Endothelial cell of umbilical vein (primary cell): ENCODE data around the gene NFIC. TPM values are rescaled to one million over a fixed set of nuclear protein-coding genes. Genes with fewer than 3 reads are reported as not detected.

Experiments
- BruUV-seq: library from RNA; stranded (reverse); fragments of 400-500 nt; replicated peaks from 2 replicates; lab custom pipeline; 2021; lab: Mats Ljungman, UMichigan
- CTCF ChIA-PET: fragments of 300-600, 350-600 bp; sonication (Branson Sonifier 250); formaldehyde crosslinking; loops from one replicate; lab custom pipeline; 2021; ENCODE audit warnings: antibody characterized with exemption, inconsistent platforms; lab: Charles Lee
- POLR2A ChIA-PET: fragments of 300-600, 350-600 bp; sonication (Branson Sonifier 250); formaldehyde crosslinking; loops from one replicate; lab custom pipeline; 2021; ENCODE audit warnings: antibody characterized with exemption, inconsistent platforms; lab: Charles Lee
- DNase-seq: peaks from one replicate; pipeline ENCODE4 v3.0.0-alpha.2; 2011; ENCODE audit warnings: low read depth, low spot score
- FAIRE-seq: peaks from 2 replicates; lab custom pipeline; 2011; peaks lifted over from hg19 to GRCh38; lab: Jason Lieb, UNC
- H2AFZ ChIP-seq: 2 replicates; pipeline ENCODE4 v1.6.0; 2012; ENCODE audit warnings: low read depth, low read length, control low read depth, inconsistent platforms
- H3K27ac ChIP-seq: 2 replicates; pipeline ENCODE4 v1.5.1; 2011; ENCODE audit warnings: low read depth, mild to moderate bottlenecking, control low read depth, low read length, moderate library complexity; ENCODE audit not compliant: insufficient read depth
- H3K27me3 ChIP-seq, 2 experiments: 2 replicates each; pipeline versions ENCODE4 v1.6.0 to v1.6.1; 2011; ENCODE audit warnings: low read length in 2 of 2, mixed read lengths in 1 of 2; ENCODE audit not compliant: control insufficient read depth in 2 of 2, insufficient read depth in 2 of 2
- H3K36me3 ChIP-seq, 2 experiments: 2 replicates in 1 of 2; 3 replicates in 1 of 2; pipeline ENCODE4 v1.5.1; 2011; ENCODE audit warnings: low read length in 2 of 2, mild to moderate bottlenecking in 1 of 2, moderate library complexity in 1 of 2; ENCODE audit not compliant: control insufficient read depth in 2 of 2, insufficient read depth in 2 of 2; ENCODE audit errors: extremely low read depth in 1 of 2
- H3K4me1 ChIP-seq: 3 replicates; pipeline ENCODE4 v1.5.1; 2011; ENCODE audit warnings: mild to moderate bottlenecking, low read length; ENCODE audit not compliant: control insufficient read depth, insufficient read depth; ENCODE audit errors: extremely low read depth
- H3K4me2 ChIP-seq: 2 replicates; pipeline ENCODE4 v1.6.1; 2011; ENCODE audit warnings: low read length, control low read depth, mixed read lengths; ENCODE audit not compliant: insufficient read depth
- H3K4me3 ChIP-seq, 3 experiments: fragments of 200-600 bp in 1 of 3; sonication (generic), shearing (Covaris generic) in 1 of 3; replicated peaks in 1 of 3; 2 replicates each; pipeline ENCODE4 v1.5.1; 2011 to 2016; ENCODE audit warnings: control low read depth in 3 of 3, low read length in 3 of 3, mild to moderate bottlenecking in 2 of 3, inconsistent platforms in 1 of 3, low read depth in 1 of 3, moderate library complexity in 1 of 3; ENCODE audit not compliant: insufficient read depth in 1 of 3
- H3K79me2 ChIP-seq: 2 replicates; pipeline ENCODE4 v1.6.0; 2012; ENCODE audit warnings: low read length, inconsistent platforms; ENCODE audit not compliant: control insufficient read depth, insufficient read depth
- H3K9ac ChIP-seq: replicated peaks from 2 replicates; pipeline ENCODE3; 2011; ENCODE audit warnings: low read length, control low read depth; ENCODE audit not compliant: insufficient read depth; ENCODE audit errors: extremely low read depth
- H3K9me1 ChIP-seq: replicated peaks from 3 replicates; pipeline ENCODE4 v1.6.0; 2011; ENCODE audit warnings: mild to moderate bottlenecking, low read length; ENCODE audit not compliant: control insufficient read depth, insufficient read depth; ENCODE audit errors: extremely low read depth
- H3K9me3 ChIP-seq: replicated peaks from 2 replicates; pipeline ENCODE4 v1.5.1; 2012; ENCODE audit warnings: low read length, inconsistent platforms; ENCODE audit not compliant: control insufficient read depth, insufficient read depth
- H4K20me1 ChIP-seq: replicated peaks from 2 replicates; pipeline ENCODE3; 2011; ENCODE audit warnings: mild to moderate bottlenecking, low read length; ENCODE audit not compliant: control insufficient read depth, insufficient read depth; ENCODE audit errors: extremely low read depth
- EZH2 ChIP-seq: IDR thresholded peaks from 2 replicates; pipeline ENCODE4 v1.6.1; 2012; ENCODE audit warnings: borderline replicate concordance, low read depth, mild to moderate bottlenecking, moderate library complexity, low read length, inconsistent platforms; ENCODE audit not compliant: severe bottlenecking
- FOS ChIP-seq: IDR thresholded peaks from 2 replicates; pipeline ENCODE4 v1.6.1; 2011; ENCODE audit warnings: mild to moderate bottlenecking, low read length, moderate library complexity, borderline replicate concordance; ENCODE audit not compliant: insufficient read depth
- GATA2 ChIP-seq: IDR thresholded peaks from 2 replicates; pipeline ENCODE4 v1.7.0; 2011; ENCODE audit warnings: low read depth, mild to moderate bottlenecking, moderate library complexity, mixed read lengths, low read length; ENCODE audit not compliant: insufficient read length, insufficient read depth
- JUN ChIP-seq: IDR thresholded peaks from 2 replicates; pipeline ENCODE4 v1.6.1; 2011; ENCODE audit warnings: borderline replicate concordance, low read depth; ENCODE audit not compliant: insufficient read length, insufficient read depth
- MYC ChIP-seq: IDR thresholded peaks from one replicate; pipeline ENCODE4 v1.6.1; 2011; ENCODE audit warnings: mild to moderate bottlenecking, low read depth, low read length
- POLR2A ChIP-seq: IDR thresholded peaks from 2 replicates; pipeline ENCODE4 v1.6.1; 2012; ENCODE audit warnings: low read depth, mild to moderate bottlenecking, control low read depth, low read length
- POLR2AphosphoS5 ChIP-seq: IDR thresholded peaks from 2 replicates; pipeline ENCODE4 v1.6.1; 2012; ENCODE audit warnings: low read depth, mild to moderate bottlenecking, control low read depth, low read length, moderate library complexity; ENCODE audit not compliant: insufficient read depth
- dilution Hi-C: fragments of 300-500 bp; cut with MboI; formaldehyde crosslinking; loops from one replicate; pipeline ENCODE4 v1.15.0; 2019; ENCODE audit warnings: low sequenced_read_pairs; ENCODE audit not compliant: extremely low pct_ligation_motif_present
- intact Hi-C: fragments of 100-400 bp; cut with micrococcal nuclease; formaldehyde crosslinking; loops from one replicate; pipeline ENCODE4 v1.10.0; 2022
- polyA plus RNA-seq, 4 experiments: library from polyadenylated mRNA; depleted of rRNA in 3 of 4; stranded (reverse) in 3 of 4; unstranded in 1 of 4; fragments of >200 nt; gene quantifications; 2 replicates each; pipeline versions ENCODE4 v1.2.1 to v1.2.3, GENCODE V29; 2011 to 2012; ENCODE audit warnings: missing spikeins in 1 of 4
- total RNA-seq: library from RNA; stranded (reverse); gene quantifications from 2 replicates; pipeline ENCODE4 v1.2.3, GENCODE V29; 2021
- TF ChIP-seq, protein P1 (sequence below): IDR thresholded peaks from 2 replicates; pipeline ENCODE4 v1.6.1; 2011; ENCODE audit not compliant: insufficient read depth, insufficient read length
- TF ChIP-seq, protein P2 (sequence below), 2 donors: IDR thresholded peaks; 1 replicate in 1 of 2; 2 replicates in 1 of 2; pipeline ENCODE4 v1.5.1; 2011; ENCODE audit warnings: low read length in 2 of 2, mild to moderate bottlenecking in 2 of 2, moderate library complexity in 2 of 2, control low read depth in 1 of 2, inconsistent platforms in 1 of 2, low read depth in 1 of 2; ENCODE audit not compliant: insufficient read depth in 1 of 2; ENCODE audit errors: extremely low read depth in 1 of 2

Gene NFIC
- total and polyA plus RNA-seq, 2 donors (not counting 3 experiments of a cell fraction or from before 2014, with no cell fraction given) = 11.4 to 133 TPM

GRCh38 chr19:3406571-3407111 is 40.3 kb downstream of the NFIC start:
- H3K4me1 ChIP-seq = peaks cover 22% of the 10 kb centered on the region
- BruUV-seq = no TSS peak
- no peaks in the 10 kb centered on the region for H3K9me1 ChIP-seq
- FAIRE-seq = no peak
- H3K79me2 ChIP-seq = peaks cover 65% of the 10 kb centered on the region
- ChIA-PET CTCF (no interaction called here), POLR2A (no interaction called here)
- TF ChIP-seq, protein P1, sequence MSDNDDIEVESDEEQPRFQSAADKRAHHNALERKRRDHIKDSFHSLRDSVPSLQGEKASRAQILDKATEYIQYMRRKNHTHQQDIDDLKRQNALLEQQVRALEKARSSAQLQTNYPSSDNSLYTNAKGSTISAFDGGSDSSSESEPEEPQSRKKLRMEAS = no peak
- TF ChIP-seq GATA2 (no peak), JUN (no peak), MYC (no peak), FOS (no peak), EZH2 (no peak), POLR2AphosphoS5 (no peak), POLR2A (no peak)
- TF ChIP-seq, protein P2, sequence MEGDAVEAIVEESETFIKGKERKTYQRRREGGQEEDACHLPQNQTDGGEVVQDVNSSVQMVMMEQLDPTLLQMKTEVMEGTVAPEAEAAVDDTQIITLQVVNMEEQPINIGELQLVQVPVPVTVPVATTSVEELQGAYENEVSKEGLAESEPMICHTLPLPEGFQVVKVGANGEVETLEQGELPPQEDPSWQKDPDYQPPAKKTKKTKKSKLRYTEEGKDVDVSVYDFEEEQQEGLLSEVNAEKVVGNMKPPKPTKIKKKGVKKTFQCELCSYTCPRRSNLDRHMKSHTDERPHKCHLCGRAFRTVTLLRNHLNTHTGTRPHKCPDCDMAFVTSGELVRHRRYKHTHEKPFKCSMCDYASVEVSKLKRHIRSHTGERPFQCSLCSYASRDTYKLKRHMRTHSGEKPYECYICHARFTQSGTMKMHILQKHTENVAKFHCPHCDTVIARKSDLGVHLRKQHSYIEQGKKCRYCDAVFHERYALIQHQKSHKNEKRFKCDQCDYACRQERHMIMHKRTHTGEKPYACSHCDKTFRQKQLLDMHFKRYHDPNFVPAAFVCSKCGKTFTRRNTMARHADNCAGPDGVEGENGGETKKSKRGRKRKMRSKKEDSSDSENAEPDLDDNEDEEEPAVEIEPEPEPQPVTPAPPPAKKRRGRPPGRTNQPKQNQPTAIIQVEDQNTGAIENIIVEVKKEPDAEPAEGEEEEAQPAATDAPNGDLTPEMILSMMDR (IDR thresholded peaks at IDR 0.05; ENCODE audit: extremely low read depth in 1 of 2, insufficient read depth in 1 of 2, low read depth in 1 of 2, low read length in 2 of 2) = no peak
- dilution Hi-C loops (no loop called here), intact Hi-C loops (no loop called here)
- no peak for DNase-seq
- H2AFZ ChIP-seq = no peak overlapping the region
- H3K9me3 ChIP-seq = no peaks in the 10 kb centered on the region
- no peaks in the 10 kb centered on the region for H3K27me3 ChIP-seq
- no peak overlapping the region for H3K4me3 ChIP-seq
- H3K27ac ChIP-seq = no peak overlapping the region
- no peaks in the 10 kb centered on the region for H4K20me1 ChIP-seq
- H3K9ac ChIP-seq = no peak overlapping the region
- no peak overlapping the region for H3K4me2 ChIP-seq
- peaks cover 0 to 5% of the 10 kb centered on the region in 2 experiments for H3K36me3 ChIP-seq
